WTC11 (cell line): ENCODE data around the gene IRX4.

ENCODE experiments used
- ESRRA ChIP-seq: sonication (generic); formaldehyde crosslinking; IDR thresholded peaks from 2 replicates; pipeline ENCODE4 v1.8.1; 2022; ENCODE audit warnings: mild to moderate bottlenecking, missing genetic modification reagents, borderline replicate concordance
- NR2C2 ChIP-seq: sonication (generic); formaldehyde crosslinking; IDR thresholded peaks from 2 replicates; pipeline ENCODE4 v1.8.0; 2022; ENCODE audit warnings: mild to moderate bottlenecking, missing genetic modification reagents

- TF ChIP-seq NR2C2 (CRISPR knock-in tag) (no peak), ESRRA (CRISPR knock-in tag) (no peak)
These were observed 29.2 kb downstream of the IRX4 start for GRCh38 chr5:1853531-1853930.
